ENCODE results near the gene SAP30BP. TPM values are rescaled to one million over a fixed set of nuclear protein-coding genes. Genes with fewer than 3 reads are reported as not detected.

The SAP30BP gene
- total and polyA plus RNA-seq, 2 experiments from 2014 or later = 44.9 to 97.9 TPM

DNA sequence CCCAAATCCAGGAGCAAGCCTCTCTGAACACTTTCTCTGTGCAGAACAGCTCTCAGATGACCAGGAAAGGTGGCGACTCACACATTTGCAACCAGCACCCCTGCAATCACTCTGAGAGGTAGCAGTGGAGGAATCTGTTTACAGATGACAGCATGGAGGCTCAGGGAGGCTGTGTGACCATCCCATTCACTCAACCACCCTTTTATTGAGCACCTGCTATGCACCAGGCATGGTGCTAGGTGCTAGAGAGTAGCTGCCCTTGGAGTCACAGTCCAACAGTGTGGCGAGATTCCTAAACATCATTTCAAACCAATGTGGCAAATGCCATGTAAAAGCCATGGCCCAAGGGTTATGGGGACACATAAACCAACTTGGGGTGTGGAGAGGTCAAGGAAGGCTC, 52.6 kb downstream of the SAP30BP start (continued):
- TF ChIP-seq ZNF462 (CRISPR knock-in tag; IDR thresholded peaks at IDR 0.05) (no peak), CTCF (conservative IDR thresholded peaks at IDR 0.05; ENCODE audit: low read depth in 2 of 2) (no peak), REST (IDR thresholded peaks at IDR 0.05; ENCODE audit: unreplicated experiment) (no peak), EZH2phosphoT487 (IDR thresholded peaks at IDR 0.05; ENCODE audit: unreplicated experiment) (no peak), ETS1 (IDR thresholded peaks at IDR 0.05) (no peak), NANOG (IDR thresholded peaks at IDR 0.05; ENCODE audit: borderline replicate concordance) (no peak), CREB1 (CRISPR knock-in tag; IDR thresholded peaks at IDR 0.05; ENCODE audit: low read depth) (no peak), POLR2AphosphoS5 (IDR thresholded peaks at IDR 0.05; ENCODE audit: low read depth) (no peak), ZNF114 (CRISPR knock-in tag; IDR thresholded peaks at IDR 0.05) (no peak), EZH2 (IDR thresholded peaks at IDR 0.05; ENCODE audit: low read depth, unreplicated experiment) (no peak)

Measured in GM23338 (cell line).